A549 treated with GW870086 at 1 μM for 4 hours (cell line): Measurements from ENCODE around the gene GDPD2. TPM values are rescaled to one million over a fixed set of nuclear protein-coding genes. Genes with fewer than 3 reads are reported as not detected.

Experiments
- total RNA-seq: library from RNA; stranded (reverse); fragments of 200-300 nt; extraction: Qiagen RNA extraction; gene quantifications from 5 replicates; pipeline ENCODE4 v1.2.3, GENCODE V29; 2022; ENCODE audit warnings: low read depth

Gene GDPD2
- 0.06 to 0.08 TPM in 2 of 5 replicates, not detected in the others for total RNA-seq

GRCh38 chrX:70422851-70423341 lies at the start of gene GDPD2:
TSS of gene GDPD2 (plus strand) at chrX:70423314. CDS start at chrX:70424985, 1,671 bp downstream.

GRCh38 chrX:70444326-70444945 lies 21.3 kb downstream of the GDPD2 start, which contains the start of gene DLG3:
TSS of gene DLG3 (plus strand) at chrX:70444835. CDS start at chrX:70445202, 367 bp downstream.

Other genes with a start within 250 kb of the GDPD2 start
- gene DGAT2L6, start 245.8 kb upstream of the GDPD2 start, total RNA-seq: not detected in 5 replicates
- gene AWAT1, start 188.7 kb upstream of the GDPD2 start, total RNA-seq: not detected in 5 replicates
- gene P2RY4, start 163.1 kb upstream of the GDPD2 start, total RNA-seq: 0.13 TPM in 1 of 5 replicates, not detected in the others
- gene ARR3, start 155.0 kb upstream of the GDPD2 start, total RNA-seq: not detected in 5 replicates
- gene RAB41, start 141.1 kb upstream of the GDPD2 start, total RNA-seq: not detected in 5 replicates
- 88.8 to 111 TPM (median 94.4 TPM) in 5 replicates for gene PDZD11, start 133.4 kb upstream of the GDPD2 start, total RNA-seq
- gene KIF4A, start 133.2 kb upstream of the GDPD2 start, total RNA-seq: 26.0 to 31.5 TPM (median 27.0 TPM) in 5 replicates
- gene DLG3, start 21.5 kb downstream of the GDPD2 start, total RNA-seq: 2.9 to 8.1 TPM (median 7.1 TPM) in 5 replicates